ENCODE results near the gene IDH3A.

IDH3A gene

GRCh38 chr15:78110096-78110495 is 39.1 kb upstream of the IDH3A start:
- TF ChIP-seq CTCF (IDR thresholded peaks at IDR 0.05): no peak
- Histone ChIP-seq H3K4me3 (no peak overlapping the region), H3K27ac (no peak overlapping the region)
- DNase-seq (ENCODE audit: low spot score): no peak

- no peak for DNase-seq (ENCODE audit: low spot score)
- no peak for TF ChIP-seq CTCF (IDR thresholded peaks at IDR 0.05)
- H3K4me3 ChIP-seq: no peak overlapping the region
- no peak overlapping the region for H3K27ac ChIP-seq
These were observed 38.2 kb upstream of the IDH3A start for GRCh38 chr15:78110916-78111475.

GRCh38 chr15:78111788-78112187 is 37.4 kb upstream of the IDH3A start:
- Histone ChIP-seq H3K27ac (no peak overlapping the region), H3K4me3 (no peak overlapping the region)
- peak; percentile 53 for DNase-seq (ENCODE audit: low spot score)
- no peak for TF ChIP-seq CTCF (IDR thresholded peaks at IDR 0.05)

GRCh38 chr15:78112551-78112950 is 36.6 kb upstream of the IDH3A start:
- H3K27ac ChIP-seq: no peak overlapping the region
- no peak for TF ChIP-seq CTCF (IDR thresholded peaks at IDR 0.05)
- peak; percentile 62 for DNase-seq (ENCODE audit: low spot score)
- H3K4me3 ChIP-seq: no peak overlapping the region

- Histone ChIP-seq H3K27ac (no peak overlapping the region), H3K4me3 (no peak overlapping the region)
- TF ChIP-seq CTCF (IDR thresholded peaks at IDR 0.05): no peak
- no peak for DNase-seq (ENCODE audit: low spot score)
These were observed 28.6 kb upstream of the IDH3A start for GRCh38 chr15:78120523-78120922.

- H3K27ac ChIP-seq: no peak overlapping the region
- no peak for TF ChIP-seq CTCF (IDR thresholded peaks at IDR 0.05)
- DNase-seq (ENCODE audit: low spot score): no peak
- no peak overlapping the region for H3K4me3 ChIP-seq
These were observed 23.9 kb upstream of the IDH3A start for GRCh38 chr15:78125267-78125666.

GRCh38 chr15:78127882-78128281 is 21.3 kb upstream of the IDH3A start:
- no peak for TF ChIP-seq CTCF (IDR thresholded peaks at IDR 0.05)
- no peak for DNase-seq (ENCODE audit: low spot score)
- no peak overlapping the region for H3K27ac ChIP-seq
- no peak overlapping the region for H3K4me3 ChIP-seq

All from coronary artery (tissue), 2 donors.